ENCODE results near the gene KRTAP10-4. TPM values are rescaled to one million over a fixed set of nuclear protein-coding genes. Genes with fewer than 3 reads are reported as not detected.

The KRTAP10-4 gene
- total and polyA plus RNA-seq, 2 experiments from 2014 or later: not detected

Other genes starting within 250 kb of the KRTAP10-4 start
- 23.2 and 24.0 TPM in 2 replicates for gene CFAP410, start 234.3 kb upstream of the KRTAP10-4 start, total RNA-seq (2014; rRNA removed; shearing (Covaris generic))
- 11.0 and 15.4 TPM in 2 replicates for gene CFAP410, start 234.3 kb upstream of the KRTAP10-4 start, polyA plus RNA-seq (2016; fragmentation: Nextera tagmentation; extraction: Ambion mirVana)
- 0.83 and 2.0 TPM in 2 replicates for gene TRPM2, start 220.1 kb upstream of the KRTAP10-4 start, total RNA-seq (2014; rRNA removed; shearing (Covaris generic))
- gene TRPM2, start 220.1 kb upstream of the KRTAP10-4 start, polyA plus RNA-seq (2016; fragmentation: Nextera tagmentation; extraction: Ambion mirVana): 0.50 and 0.53 TPM in 2 replicates
- gene LRRC3, start 118.2 kb upstream of the KRTAP10-4 start, total RNA-seq (2014; rRNA removed; shearing (Covaris generic)): 4.4 and 6.8 TPM in 2 replicates
- 0.95 and 1.2 TPM in 2 replicates for gene LRRC3, start 118.2 kb upstream of the KRTAP10-4 start, polyA plus RNA-seq (2016; fragmentation: Nextera tagmentation; extraction: Ambion mirVana)
- gene KRTAP10-1, start 33.5 kb upstream of the KRTAP10-4 start, total RNA-seq (2014; rRNA removed; shearing (Covaris generic)): not detected in 2 replicates
- gene KRTAP10-1, start 33.5 kb upstream of the KRTAP10-4 start, polyA plus RNA-seq (2016; fragmentation: Nextera tagmentation; extraction: Ambion mirVana): not detected in 2 replicates
- not detected in 2 replicates for gene KRTAP10-2, start 22.2 kb upstream of the KRTAP10-4 start, total RNA-seq (2014; rRNA removed; shearing (Covaris generic))
- gene KRTAP10-2, start 22.2 kb upstream of the KRTAP10-4 start, polyA plus RNA-seq (2016; fragmentation: Nextera tagmentation; extraction: Ambion mirVana): 0.24 TPM in 1 of 2 replicates, not detected in the other
- not detected in 2 replicates for gene KRTAP10-3, start 14.9 kb upstream of the KRTAP10-4 start, total RNA-seq (2014; rRNA removed; shearing (Covaris generic))
- not detected in 2 replicates for gene KRTAP10-3, start 14.9 kb upstream of the KRTAP10-4 start, polyA plus RNA-seq (2016; fragmentation: Nextera tagmentation; extraction: Ambion mirVana)
- not detected in 2 replicates for gene KRTAP10-5, start 6.9 kb downstream of the KRTAP10-4 start, total RNA-seq (2014; rRNA removed; shearing (Covaris generic))
- gene KRTAP10-5, start 6.9 kb downstream of the KRTAP10-4 start, polyA plus RNA-seq (2016; fragmentation: Nextera tagmentation; extraction: Ambion mirVana): not detected in 2 replicates
- gene KRTAP10-6, start 18.8 kb downstream of the KRTAP10-4 start, total RNA-seq (2014; rRNA removed; shearing (Covaris generic)): not detected in 2 replicates
- gene KRTAP10-6, start 18.8 kb downstream of the KRTAP10-4 start, polyA plus RNA-seq (2016; fragmentation: Nextera tagmentation; extraction: Ambion mirVana): not detected in 2 replicates
- gene KRTAP10-7, start 26.9 kb downstream of the KRTAP10-4 start, total RNA-seq (2014; rRNA removed; shearing (Covaris generic)): not detected in 2 replicates
- gene KRTAP10-7, start 26.9 kb downstream of the KRTAP10-4 start, polyA plus RNA-seq (2016; fragmentation: Nextera tagmentation; extraction: Ambion mirVana): not detected in 2 replicates
- not detected in 2 replicates for gene KRTAP10-8, start 38.4 kb downstream of the KRTAP10-4 start, total RNA-seq (2014; rRNA removed; shearing (Covaris generic))
- not detected in 2 replicates for gene KRTAP10-8, start 38.4 kb downstream of the KRTAP10-4 start, polyA plus RNA-seq (2016; fragmentation: Nextera tagmentation; extraction: Ambion mirVana)
- gene KRTAP10-9, start 53.4 kb downstream of the KRTAP10-4 start, total RNA-seq (2014; rRNA removed; shearing (Covaris generic)): not detected in 2 replicates
- gene KRTAP10-9, start 53.4 kb downstream of the KRTAP10-4 start, polyA plus RNA-seq (2016; fragmentation: Nextera tagmentation; extraction: Ambion mirVana): not detected in 2 replicates
- gene KRTAP10-10, start 63.6 kb downstream of the KRTAP10-4 start, total RNA-seq (2014; rRNA removed; shearing (Covaris generic)): not detected in 2 replicates
- gene KRTAP10-10, start 63.6 kb downstream of the KRTAP10-4 start, polyA plus RNA-seq (2016; fragmentation: Nextera tagmentation; extraction: Ambion mirVana): not detected in 2 replicates
- gene KRTAP10-11, start 72.7 kb downstream of the KRTAP10-4 start, total RNA-seq (2014; rRNA removed; shearing (Covaris generic)): not detected in 2 replicates
- not detected in 2 replicates for gene KRTAP10-11, start 72.7 kb downstream of the KRTAP10-4 start, polyA plus RNA-seq (2016; fragmentation: Nextera tagmentation; extraction: Ambion mirVana)
- not detected in 2 replicates for gene KRTAP12-4, start 80.9 kb downstream of the KRTAP10-4 start, total RNA-seq (2014; rRNA removed; shearing (Covaris generic))
- gene KRTAP12-4, start 80.9 kb downstream of the KRTAP10-4 start, polyA plus RNA-seq (2016; fragmentation: Nextera tagmentation; extraction: Ambion mirVana): not detected in 2 replicates
- gene KRTAP12-3, start 84.2 kb downstream of the KRTAP10-4 start, total RNA-seq (2014; rRNA removed; shearing (Covaris generic)): not detected in 2 replicates
- gene KRTAP12-3, start 84.2 kb downstream of the KRTAP10-4 start, polyA plus RNA-seq (2016; fragmentation: Nextera tagmentation; extraction: Ambion mirVana): not detected in 2 replicates
- not detected in 2 replicates for gene KRTAP12-2, start 93.2 kb downstream of the KRTAP10-4 start, total RNA-seq (2014; rRNA removed; shearing (Covaris generic))
- not detected in 2 replicates for gene KRTAP12-2, start 93.2 kb downstream of the KRTAP10-4 start, polyA plus RNA-seq (2016; fragmentation: Nextera tagmentation; extraction: Ambion mirVana)
- not detected in 2 replicates for gene KRTAP12-1, start 108.4 kb downstream of the KRTAP10-4 start, total RNA-seq (2014; rRNA removed; shearing (Covaris generic))
- not detected in 2 replicates for gene KRTAP12-1, start 108.4 kb downstream of the KRTAP10-4 start, polyA plus RNA-seq (2016; fragmentation: Nextera tagmentation; extraction: Ambion mirVana)
- gene KRTAP10-12, start 123.4 kb downstream of the KRTAP10-4 start, total RNA-seq (2014; rRNA removed; shearing (Covaris generic)): not detected in 2 replicates
- gene KRTAP10-12, start 123.4 kb downstream of the KRTAP10-4 start, polyA plus RNA-seq (2016; fragmentation: Nextera tagmentation; extraction: Ambion mirVana): not detected in 2 replicates
- 0.35 TPM in 1 of 2 replicates, not detected in the other for gene TSPEAR, start 137.8 kb downstream of the KRTAP10-4 start, total RNA-seq (2014; rRNA removed; shearing (Covaris generic))
- 0.45 and 0.92 TPM in 2 replicates for gene TSPEAR, start 137.8 kb downstream of the KRTAP10-4 start, polyA plus RNA-seq (2016; fragmentation: Nextera tagmentation; extraction: Ambion mirVana)
- 100 and 112 TPM in 2 replicates for gene UBE2G2, start 228.1 kb downstream of the KRTAP10-4 start, total RNA-seq (2014; rRNA removed; shearing (Covaris generic))
- gene UBE2G2, start 228.1 kb downstream of the KRTAP10-4 start, polyA plus RNA-seq (2016; fragmentation: Nextera tagmentation; extraction: Ambion mirVana): 55.0 and 66.4 TPM in 2 replicates
- 91.9 and 103 TPM in 2 replicates for gene SUMO3, start 244.3 kb downstream of the KRTAP10-4 start, total RNA-seq (2014; rRNA removed; shearing (Covaris generic))
- 90.6 and 90.8 TPM in 2 replicates for gene SUMO3, start 244.3 kb downstream of the KRTAP10-4 start, polyA plus RNA-seq (2016; fragmentation: Nextera tagmentation; extraction: Ambion mirVana)

All from GM23338 (cell line).